RWPE2 (cell line): ENCODE results near the gene RSRC1.

Experiments
- ATAC-seq: fragments of 200-7000 bp; cut with Tn5 transposase; 3 replicates; pipeline ENCODE4 v1.9.1; 2021; ENCODE audit warnings: low read depth
- DNase-seq: peaks from one replicate; pipeline ENCODE4 v3.0.0-alpha.2; 2020; ENCODE audit warnings: low spot score
- H3K27ac ChIP-seq: fragments of 450-650 bp; 2 replicates; pipeline ENCODE4 v1.5.1; 2017; ENCODE audit warnings: mild to moderate bottlenecking; ENCODE audit not compliant: poor library complexity, severe bottlenecking
- H3K27me3 ChIP-seq: fragments of 250-450 bp; sonication (Bioruptor Pico); 2 replicates; pipeline ENCODE4 v1.5.1; 2021; ENCODE audit warnings: mild to moderate bottlenecking, moderate library complexity; ENCODE audit not compliant: insufficient read depth, poor library complexity, severe bottlenecking
- H3K36me3 ChIP-seq: fragments of 250-450 bp; sonication (Bioruptor Pico); 2 replicates; pipeline ENCODE4 v1.5.1; 2020; ENCODE audit warnings: low read depth, mild to moderate bottlenecking, moderate library complexity
- H3K4me1 ChIP-seq: fragments of 250-450 bp; sonication (Bioruptor Pico); 2 replicates; pipeline ENCODE4 v1.5.1; 2021; ENCODE audit warnings: mild to moderate bottlenecking, moderate library complexity; ENCODE audit not compliant: insufficient read depth, poor library complexity, severe bottlenecking
- H3K4me3 ChIP-seq: fragments of 250-450 bp; sonication (Bioruptor Pico); 2 replicates; pipeline ENCODE4 v1.5.1; 2021; ENCODE audit warnings: mild to moderate bottlenecking, moderate library complexity; ENCODE audit not compliant: severe bottlenecking
- H3K9me3 ChIP-seq: fragments of 250-450 bp; sonication (Bioruptor Pico); 2 replicates; pipeline ENCODE4 v1.5.1; 2021; ENCODE audit warnings: mild to moderate bottlenecking, moderate library complexity; ENCODE audit not compliant: severe bottlenecking
- CTCF ChIP-seq: fragments of 450-650 bp; IDR thresholded peaks from one replicate; pipeline ENCODE4 v1.5.1; 2017; ENCODE audit warnings: mild to moderate bottlenecking, moderate library complexity; ENCODE audit not compliant: poor library complexity, severe bottlenecking

RSRC1 gene

GRCh38 chr3:158456114-158456513 is 346.2 kb downstream of the RSRC1 start:
- no peaks in the 10 kb centered on the region for H3K36me3 ChIP-seq
- H3K4me1 ChIP-seq, result peaks cover 17% of the 10 kb centered on the region
- H3K27ac ChIP-seq, result no peak overlapping the region
- no peaks in the 10 kb centered on the region for H3K9me3 ChIP-seq
- ATAC-seq (no peak), DNase-seq (no peak)
- H3K4me3 ChIP-seq, result no peak overlapping the region
- TF ChIP-seq CTCF, result no peak
- H3K27me3 ChIP-seq, result no peaks in the 10 kb centered on the region

- Histone ChIP-seq H3K27me3 (no peaks in the 10 kb centered on the region), H3K9me3 (no peaks in the 10 kb centered on the region), H3K4me1 (peaks cover 9% of the 10 kb centered on the region), H3K27ac (no peak overlapping the region), H3K4me3 (no peak overlapping the region), H3K36me3 (no peaks in the 10 kb centered on the region)
- ATAC-seq, result peak; percentile 77
- no peak for DNase-seq
- no peak for TF ChIP-seq CTCF
Measured at GRCh38 chr3:158458464-158458863, 348.6 kb downstream of the RSRC1 start.

- no peak for TF ChIP-seq CTCF
- H3K4me3 ChIP-seq, result no peak overlapping the region
- ATAC-seq, result no peak
- no peaks in the 10 kb centered on the region for H3K27me3 ChIP-seq
- no peak overlapping the region for H3K27ac ChIP-seq
- no peak for DNase-seq
- H3K36me3 ChIP-seq, result no peaks in the 10 kb centered on the region
- peaks cover 9% of the 10 kb centered on the region for H3K4me1 ChIP-seq
- no peaks in the 10 kb centered on the region for H3K9me3 ChIP-seq
Measured at GRCh38 chr3:158460926-158461325, 351.0 kb downstream of the RSRC1 start.

GRCh38 chr3:158463556-158463955 is 353.7 kb downstream of the RSRC1 start:
- no peak overlapping the region for H3K27ac ChIP-seq
- peaks cover 3% of the 10 kb centered on the region for H3K4me1 ChIP-seq
- H3K27me3 ChIP-seq, result no peaks in the 10 kb centered on the region
- TF ChIP-seq CTCF, result no peak
- no peak overlapping the region for H3K4me3 ChIP-seq
- no peaks in the 10 kb centered on the region; the same call in 1 of the 2 replicates for H3K36me3 ChIP-seq
- ATAC-seq (no peak), DNase-seq (no peak)
- no peaks in the 10 kb centered on the region for H3K9me3 ChIP-seq

- no peak for ATAC-seq
- Histone ChIP-seq H3K27me3 (no peaks in the 10 kb centered on the region), H3K27ac (no peak overlapping the region), H3K9me3 (no peaks in the 10 kb centered on the region), H3K36me3 (no peaks in the 10 kb centered on the region; the same call in 1 of the 2 replicates), H3K4me3 (no peak overlapping the region), H3K4me1 (no peaks in the 10 kb centered on the region)
- TF ChIP-seq CTCF, result no peak
- DNase-seq, result no peak
Measured at GRCh38 chr3:158465074-158465473, 355.2 kb downstream of the RSRC1 start.
